Upper lobe of left lung (tissue), 4 donors: ENCODE results near the gene DOK7.

ENCODE experiments used
- CTCF ChIP-seq, 6 experiments: fragments of 450-650 bp in 4 of 6; fragments of 200-600 bp in 2 of 6; sonication (generic) in 2 of 6; IDR thresholded peaks; one replicate each; pipeline ENCODE4 v1.5.1; 2016 to 2019; ENCODE audit warnings: antibody characterized with exemption in 6 of 6
- POLR2A ChIP-seq, 4 donors: fragments of 450-650 bp; IDR thresholded peaks; one replicate each; pipeline ENCODE4 v1.5.1; 2016 to 2017; ENCODE audit warnings: antibody characterized with exemption in 4 of 4, mild to moderate bottlenecking in 2 of 4
- POLR2AphosphoS5 ChIP-seq, 2 donors: sonication (generic); formaldehyde crosslinking; IDR thresholded peaks; one replicate each; pipeline ENCODE4 v1.5.1; 2017; ENCODE audit warnings: antibody characterized with exemption in 2 of 2

DNA sequence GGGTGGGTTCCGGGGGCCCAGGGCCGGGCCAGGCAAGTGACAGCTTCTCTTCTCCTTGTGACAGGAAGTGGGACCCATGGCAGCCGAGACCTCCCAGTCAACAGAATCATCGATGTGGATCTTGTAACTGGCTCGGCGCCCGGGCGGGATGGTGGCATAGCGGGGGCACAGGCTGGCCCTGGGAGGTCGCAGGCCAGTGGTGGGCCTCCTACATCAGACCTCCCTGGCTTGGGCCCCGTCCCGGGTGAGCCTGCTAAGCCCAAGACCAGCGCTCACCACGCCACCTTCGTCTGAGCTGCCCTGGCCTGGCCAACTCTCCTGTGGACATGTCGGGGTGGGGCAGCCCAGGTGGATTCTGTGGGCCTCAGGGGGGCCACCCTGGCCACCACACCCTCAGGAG, 23.7 kb upstream of the DOK7 start:
- TF ChIP-seq POLR2AphosphoS5 (IDR thresholded peaks at IDR 0.05) (no peak), CTCF (IDR thresholded peaks at IDR 0.05) (no peak), POLR2A (IDR thresholded peaks at IDR 0.05) (no peak)
